CD4-positive, alpha-beta T cell treated with Interleukin-10 for 1 hour (primary cell): ENCODE results near the gene KCNMA1.

Experiments
- DNase-seq: peaks from one replicate; pipeline ENCODE4 v3.0.0-alpha.2; 2020

Gene KCNMA1

DNA sequence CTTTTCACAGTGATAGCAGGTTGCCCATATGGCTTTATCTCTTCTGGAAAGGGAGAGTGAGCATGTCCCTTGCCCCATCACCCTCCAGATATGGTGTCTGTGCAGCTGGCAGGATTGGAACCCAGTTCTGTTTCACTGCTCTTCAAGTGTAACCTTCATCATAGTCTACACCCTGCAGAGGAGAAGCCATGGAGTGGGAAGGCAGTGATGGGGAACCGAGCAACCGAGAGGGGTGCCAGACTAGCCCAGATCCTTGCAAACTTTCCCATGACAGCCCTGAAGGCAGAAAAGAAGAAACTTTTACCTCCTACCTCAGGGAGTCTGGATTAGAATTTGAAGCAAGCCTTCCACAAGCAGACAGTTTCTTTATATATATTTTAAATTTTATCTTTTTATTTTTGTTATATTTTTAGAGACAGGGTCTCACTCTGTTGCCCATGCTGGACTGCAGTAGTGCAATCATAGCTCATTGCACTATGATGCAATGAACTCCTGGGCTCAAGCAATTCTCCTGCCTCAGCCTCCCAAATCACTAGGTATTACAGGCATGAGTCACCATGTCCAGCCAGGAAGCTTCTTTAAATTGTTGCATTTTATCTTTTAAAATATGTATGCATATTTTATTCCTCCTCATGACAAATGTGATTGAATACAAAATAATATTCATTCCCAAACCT is 133.3 kb downstream of the KCNMA1 start:
- no peak for DNase-seq

DNA sequence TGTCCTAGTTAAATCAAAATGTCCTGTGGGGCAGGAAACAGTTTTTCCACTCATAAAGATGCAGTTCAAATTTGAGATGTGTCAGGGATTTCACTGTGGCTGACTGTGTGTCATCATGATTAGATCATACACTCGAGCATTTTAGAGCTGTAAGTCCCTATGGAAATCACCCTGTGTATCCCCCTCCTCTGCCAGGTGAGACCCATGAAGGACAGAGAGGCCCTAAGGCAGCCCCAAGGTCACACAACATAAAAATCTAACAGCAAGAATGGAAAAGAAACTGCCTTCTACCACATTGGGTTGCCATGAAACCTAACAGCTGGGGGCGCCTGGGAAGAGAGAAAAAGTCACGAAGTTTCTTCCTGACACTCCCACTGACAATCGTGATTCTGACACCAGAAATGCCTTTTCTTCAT is 135.8 kb downstream of the KCNMA1 start:
- DNase-seq: no peak

DNA sequence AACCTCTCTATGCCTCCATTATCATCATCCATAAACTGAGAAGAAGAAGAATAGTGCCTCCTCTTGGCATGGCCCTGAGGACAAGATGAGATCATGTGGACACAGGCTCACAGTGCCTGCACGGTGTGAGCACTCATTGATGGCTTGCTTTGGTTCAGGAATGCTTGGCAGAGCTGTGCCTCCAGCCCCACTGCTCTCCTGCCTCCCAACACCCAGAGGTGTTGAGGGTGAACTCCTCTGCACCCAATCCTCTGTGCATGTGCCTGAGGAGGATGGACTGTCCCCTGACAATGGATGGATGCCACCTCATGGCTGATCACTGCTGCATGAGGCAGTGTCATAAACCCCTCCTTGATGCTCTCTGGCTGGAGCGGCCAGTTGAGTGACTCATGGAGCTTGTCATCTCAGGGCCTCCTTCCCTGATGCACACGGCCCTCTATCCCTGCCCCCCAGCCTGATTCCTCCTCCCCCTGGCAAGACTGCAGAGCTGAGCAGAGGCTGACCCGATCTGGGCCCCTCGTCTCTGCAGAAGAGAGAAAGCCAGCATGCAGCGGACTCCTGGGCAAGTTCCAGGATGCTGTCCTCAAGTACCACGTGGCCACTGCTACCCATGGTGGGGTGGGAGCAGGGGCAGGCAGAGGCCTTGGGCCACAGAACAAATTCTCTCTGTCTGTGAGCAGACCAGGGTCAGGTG is 136.3 kb downstream of the KCNMA1 start:
- DNase-seq: no peak

DNA sequence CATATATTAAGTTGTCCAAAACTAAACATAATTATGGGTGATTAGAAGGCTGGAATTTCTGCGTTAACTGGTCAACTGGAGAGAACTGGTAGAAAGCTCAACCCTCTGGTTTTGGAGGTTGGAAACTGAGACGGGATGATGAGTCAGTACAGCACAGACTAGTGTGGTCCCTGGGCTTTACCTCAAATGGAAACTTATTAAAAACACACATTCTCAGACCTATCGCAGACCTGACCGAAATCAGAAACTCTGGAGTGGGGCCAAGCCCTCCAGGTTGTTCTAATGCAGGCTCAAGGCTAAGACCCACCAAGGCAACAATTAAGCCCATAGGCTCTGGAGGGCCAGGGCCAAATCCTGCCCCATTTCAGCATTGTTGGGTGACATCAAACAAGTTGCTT is 136.9 kb downstream of the KCNMA1 start:
- no peak for DNase-seq

DNA sequence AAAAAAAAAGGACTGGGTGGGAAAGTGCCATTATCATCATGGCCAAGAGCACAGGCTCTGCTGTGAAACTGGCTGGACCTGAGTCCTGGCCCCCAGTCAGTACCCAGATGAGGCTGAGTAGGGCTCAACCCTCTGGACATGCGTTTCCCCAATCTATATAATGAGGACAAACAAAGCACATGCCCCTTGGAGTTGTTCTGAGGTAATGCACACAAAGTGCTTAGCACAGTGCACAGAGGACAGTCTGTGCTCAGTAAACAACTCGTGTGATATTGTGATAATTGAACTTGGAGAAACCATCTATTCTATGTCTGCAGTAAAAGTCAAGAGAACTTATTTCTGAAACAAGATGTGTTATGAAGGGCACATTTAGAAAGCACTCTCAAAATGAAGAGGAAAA is 138.8 kb downstream of the KCNMA1 start:
- no peak for DNase-seq

DNA sequence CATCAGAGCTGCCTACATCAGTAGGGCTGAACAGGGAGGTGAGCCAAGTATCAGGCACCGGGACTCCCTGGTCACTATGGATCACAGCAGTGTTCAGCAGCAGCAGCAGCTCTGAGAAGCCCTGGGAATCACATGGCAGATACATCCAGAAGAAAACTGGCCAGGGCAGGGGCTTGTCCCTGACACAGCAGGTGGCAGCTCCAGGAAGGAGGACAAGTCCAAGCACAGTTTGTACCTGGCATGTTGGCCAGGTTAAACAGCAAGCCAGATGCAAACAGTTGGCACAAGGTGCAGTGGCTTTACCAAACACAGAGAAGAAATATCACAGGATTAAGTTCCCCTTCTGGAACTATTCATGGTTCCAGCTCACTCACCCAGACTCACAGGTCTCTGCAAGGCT is 139.4 kb downstream of the KCNMA1 start:
- no peak for DNase-seq

DNA sequence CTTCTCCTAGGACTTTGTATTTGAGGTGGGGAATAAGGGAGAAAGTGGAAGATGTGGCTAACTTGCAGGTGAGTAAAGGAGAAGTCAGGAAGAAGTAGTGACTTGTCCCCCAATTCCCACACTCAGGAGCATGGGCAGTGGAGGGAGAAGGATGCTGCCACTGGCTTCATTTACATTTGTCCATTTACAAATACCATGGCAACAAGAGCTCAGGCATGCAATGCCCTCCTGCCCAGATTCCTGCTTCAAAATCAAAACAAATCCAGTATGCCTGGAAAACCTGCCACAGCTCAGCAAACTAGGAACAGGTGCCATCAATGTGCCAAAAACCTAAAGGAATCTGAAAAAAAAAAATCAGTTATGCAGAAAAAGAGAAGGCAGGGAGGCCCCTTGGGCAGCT is 139.9 kb downstream of the KCNMA1 start:
- no peak for DNase-seq

DNA sequence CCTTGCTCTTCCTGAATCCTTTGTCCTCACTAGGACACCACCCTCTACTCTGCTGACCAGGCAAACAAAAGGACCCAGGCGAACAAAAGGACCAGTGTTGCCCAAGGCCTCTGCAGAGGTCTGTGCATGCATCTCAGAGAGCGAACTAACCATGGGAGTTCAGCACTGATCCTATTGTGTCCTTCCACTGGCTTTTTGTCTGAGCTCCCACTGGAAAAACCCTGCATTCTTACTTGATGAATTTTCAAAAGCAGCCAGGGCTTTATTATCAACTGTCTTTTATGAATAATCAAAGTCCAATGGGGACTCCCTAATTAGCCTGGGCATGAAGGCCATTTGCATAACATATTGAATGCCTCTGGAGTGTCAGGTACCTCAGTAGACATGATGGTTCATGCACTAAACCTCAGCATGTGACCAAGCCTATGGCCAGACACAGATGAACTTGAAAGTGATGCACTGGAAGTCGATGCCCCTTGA is 140.6 kb downstream of the KCNMA1 start:
- DNase-seq: no peak

DNA sequence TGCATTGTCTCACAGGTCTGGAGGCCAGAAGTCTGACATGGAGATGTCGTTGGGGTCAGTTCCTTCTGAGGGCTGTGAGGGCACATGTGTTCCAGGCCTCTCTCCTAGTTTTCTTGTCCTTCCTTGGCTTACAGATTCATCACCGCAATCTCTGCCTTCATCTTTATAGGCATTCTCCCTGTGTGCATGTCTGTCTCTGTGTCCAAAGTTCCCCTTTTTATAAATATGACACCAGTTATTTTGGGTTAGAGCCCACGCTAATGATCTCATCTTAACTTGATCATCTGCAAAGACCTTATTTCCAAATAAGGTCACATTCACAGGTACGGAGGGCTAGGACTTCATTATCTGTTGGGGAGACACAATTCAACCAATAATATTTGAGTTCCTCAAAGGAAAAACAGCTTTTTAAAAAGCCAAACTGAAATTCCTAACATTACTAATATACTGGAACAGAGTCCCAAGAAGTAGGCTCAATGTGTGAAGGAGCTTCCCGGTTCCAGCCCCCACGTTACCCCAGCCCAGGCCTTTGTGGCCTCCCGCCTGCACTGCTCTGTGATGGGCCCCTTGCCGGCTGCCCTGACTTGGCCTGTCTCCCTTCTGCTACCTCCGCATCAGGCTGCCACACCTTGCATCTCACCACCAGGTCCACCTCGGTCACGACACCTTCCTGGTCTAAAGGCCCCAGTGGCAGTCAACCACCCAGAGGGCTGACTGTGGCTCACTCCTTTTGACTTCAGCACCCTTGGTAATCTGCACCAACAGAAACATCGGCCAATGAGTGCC is 142.7 kb downstream of the KCNMA1 start:
- DNase-seq: no peak

DNA sequence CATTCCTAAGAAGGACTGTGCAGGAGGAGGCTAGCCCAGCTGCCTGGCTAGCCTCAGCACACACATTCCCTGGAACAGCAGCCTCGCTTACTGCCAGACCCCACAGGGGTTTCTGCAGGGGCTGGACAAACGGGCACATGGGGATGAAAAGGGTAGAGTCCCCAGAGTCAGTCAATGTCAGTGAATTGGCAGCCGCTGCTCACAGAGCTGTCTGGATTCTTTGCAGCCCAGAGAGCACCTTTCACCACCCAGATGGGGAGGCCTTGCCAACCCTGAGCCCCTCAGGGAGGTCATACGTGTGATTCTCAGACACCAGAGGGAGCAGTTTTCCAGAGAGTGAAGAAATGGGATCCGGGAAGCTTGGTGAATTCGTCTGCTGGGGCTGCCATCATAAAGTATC is 143.3 kb downstream of the KCNMA1 start:
- DNase-seq: no peak

DNA sequence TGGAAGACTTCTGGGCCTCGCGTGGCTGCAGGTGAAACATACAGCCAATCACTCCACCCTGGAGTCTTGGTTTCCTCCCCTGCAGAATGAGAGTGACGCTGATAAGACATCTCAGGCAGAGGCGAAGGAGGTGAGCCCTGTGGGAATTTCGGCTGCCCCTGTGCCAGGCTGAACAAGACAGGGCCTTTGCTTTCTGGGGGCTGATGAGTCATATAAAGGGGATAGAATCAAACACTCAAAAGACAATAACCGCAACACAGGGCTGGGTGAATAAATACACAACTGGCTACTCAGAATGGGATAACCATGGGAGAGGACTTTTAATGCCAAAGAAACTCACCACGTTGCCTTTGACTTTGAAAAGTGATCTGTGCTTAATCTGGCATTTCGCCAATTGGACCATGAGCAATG is 143.8 kb downstream of the KCNMA1 start:
- no peak for DNase-seq

DNA sequence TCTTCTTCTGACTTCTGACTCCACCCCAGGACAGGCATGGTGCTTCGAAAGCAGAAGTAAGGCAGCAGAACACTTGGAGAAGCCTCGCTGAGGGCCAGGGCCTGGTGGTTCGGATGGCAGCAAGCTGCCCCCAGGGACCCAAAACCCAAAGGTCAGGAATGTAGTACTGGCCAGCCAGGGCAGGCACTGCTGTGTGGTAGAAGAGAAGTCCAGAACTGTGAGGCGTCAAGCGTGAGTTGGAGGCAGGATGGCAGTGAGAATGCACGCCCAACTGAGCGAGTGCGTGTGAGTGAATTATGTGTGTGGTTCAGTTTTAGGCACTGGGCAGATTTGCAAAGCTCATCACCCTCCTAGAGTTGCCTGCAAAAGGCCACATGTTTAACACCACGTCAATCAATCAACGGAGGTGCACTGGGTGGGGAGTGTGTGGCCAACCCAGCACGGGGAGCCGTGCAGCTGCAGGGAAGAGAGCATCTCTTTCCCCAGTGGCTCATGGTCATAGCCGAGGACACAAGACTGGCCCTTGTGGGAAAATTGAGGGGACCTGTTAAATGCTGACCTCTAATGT is 144.3 kb downstream of the KCNMA1 start:
- DNase-seq: no peak

DNA sequence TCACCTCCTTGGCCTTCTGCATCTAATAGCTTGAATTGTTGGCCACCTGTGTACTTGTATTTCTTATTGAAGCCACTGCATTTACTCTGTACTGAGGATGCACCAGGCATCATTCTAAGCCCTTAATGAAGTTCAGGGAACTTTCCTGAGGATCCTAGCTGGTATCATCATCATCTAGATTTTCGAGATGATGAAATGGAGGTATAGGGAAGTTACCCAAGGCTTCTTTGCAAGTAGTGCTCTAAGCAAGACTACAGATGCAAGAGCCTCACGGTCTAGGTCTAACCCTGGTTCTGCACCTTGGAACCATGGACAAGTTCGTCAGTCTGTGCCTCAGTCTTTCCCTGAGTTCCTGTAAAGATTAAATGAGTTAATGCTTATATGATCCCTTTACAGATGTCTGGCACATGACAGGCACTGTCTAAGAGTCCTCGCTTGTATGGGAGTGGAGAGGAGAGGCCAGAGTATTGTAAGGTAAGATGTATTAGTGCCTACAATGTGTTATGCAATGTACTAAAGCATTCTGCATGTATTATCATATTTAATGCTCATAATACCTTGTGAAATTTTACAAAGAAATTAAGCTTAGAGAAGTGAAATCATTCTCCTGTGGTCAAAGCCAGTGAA is 145.1 kb downstream of the KCNMA1 start:
- DNase-seq: no peak

DNA sequence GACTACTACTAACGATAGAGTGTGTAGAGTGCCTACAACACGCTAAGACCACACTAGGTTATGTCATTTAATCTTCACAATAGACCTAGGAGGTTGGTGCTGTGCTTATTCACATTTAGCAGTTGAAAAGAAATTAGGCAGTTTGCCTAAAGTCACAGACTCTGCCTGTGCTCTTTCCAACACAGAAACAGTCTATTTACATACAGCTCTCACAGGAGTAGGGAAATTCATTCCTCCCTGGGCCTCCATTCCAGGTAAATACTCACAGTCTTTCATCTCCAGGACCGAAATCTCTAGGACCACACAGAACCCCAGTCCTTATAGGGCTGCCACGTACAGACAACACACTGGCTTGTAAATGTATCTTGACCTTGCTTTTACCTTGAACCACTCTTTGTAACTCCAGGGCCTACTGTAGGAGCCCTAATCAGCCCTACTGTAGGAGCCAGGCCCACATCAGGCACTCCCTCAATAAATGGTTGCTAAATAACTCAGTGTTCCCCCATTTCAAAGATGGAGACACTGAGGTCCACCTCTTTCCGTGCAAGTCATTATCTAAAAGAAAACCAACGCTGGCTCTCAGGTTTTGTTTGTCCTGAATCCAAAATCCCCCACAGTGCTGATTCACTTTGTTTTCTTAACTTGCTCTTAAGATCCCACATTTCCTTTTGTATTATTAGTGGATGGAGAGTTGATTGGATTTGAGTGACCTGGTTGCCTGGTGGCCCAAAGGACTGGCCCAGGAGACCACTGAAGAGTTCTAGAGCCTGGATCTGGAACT is 146.9 kb downstream of the KCNMA1 start:
- DNase-seq: no peak

DNA sequence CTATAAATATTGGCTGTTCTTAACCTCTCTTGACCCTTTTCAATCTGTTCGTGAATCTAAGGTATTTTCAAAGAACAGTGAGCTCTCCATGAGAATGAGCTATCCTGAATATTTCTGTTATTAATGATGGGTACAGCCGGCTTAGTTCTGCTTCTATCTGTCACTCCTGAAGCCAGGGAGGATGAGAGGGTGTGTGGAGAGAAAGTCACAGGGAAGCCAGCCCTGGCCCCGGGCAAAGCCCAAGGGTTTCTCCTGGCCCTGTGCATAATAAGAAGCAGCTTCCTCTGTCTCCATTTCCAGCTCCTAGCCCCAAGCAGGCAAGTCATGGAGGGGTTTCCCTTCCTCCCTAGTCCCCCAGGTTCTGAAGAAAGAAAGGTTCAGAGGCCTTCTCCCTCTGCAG is 151.1 kb downstream of the KCNMA1 start:
- no peak for DNase-seq

DNA sequence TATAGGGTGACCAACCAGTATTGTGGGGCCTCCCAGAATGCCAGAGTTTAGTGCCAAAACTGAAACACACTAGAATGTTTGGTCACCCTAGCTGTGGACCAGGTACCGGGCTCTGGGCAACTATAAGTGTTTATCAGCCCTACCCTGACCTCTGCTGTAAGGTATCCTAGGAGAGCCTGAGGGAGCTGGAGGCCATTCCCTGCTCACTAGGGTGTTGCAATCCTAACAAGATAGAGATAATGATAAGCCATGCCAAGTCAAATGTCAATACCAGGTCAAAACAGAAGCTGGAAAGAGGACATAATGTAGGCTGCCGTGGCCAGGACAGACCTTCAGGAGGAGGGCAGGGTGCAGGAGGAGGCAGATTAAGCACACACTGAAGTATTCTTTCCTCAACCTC is 151.8 kb downstream of the KCNMA1 start:
- no peak for DNase-seq

DNA sequence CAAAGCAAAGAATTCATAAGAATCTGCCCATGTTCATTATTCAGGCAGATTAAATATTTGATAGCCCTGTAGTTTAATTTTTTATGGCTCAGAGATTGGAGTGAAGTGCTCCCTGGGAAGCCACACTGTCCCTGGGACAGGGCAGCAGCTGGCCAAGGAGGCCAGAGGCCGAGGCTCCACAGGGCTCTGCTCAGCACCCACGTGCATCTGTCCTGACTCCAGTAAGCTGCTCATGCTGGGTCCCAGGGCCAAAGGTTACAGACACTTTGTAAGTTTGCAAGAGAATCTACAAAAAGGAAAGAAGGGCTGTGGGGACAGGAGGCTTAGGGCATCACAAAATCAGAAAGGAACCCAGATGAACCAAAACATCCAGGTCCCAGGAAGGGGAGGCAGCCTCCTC is 155.5 kb downstream of the KCNMA1 start:
- no peak for DNase-seq

DNA sequence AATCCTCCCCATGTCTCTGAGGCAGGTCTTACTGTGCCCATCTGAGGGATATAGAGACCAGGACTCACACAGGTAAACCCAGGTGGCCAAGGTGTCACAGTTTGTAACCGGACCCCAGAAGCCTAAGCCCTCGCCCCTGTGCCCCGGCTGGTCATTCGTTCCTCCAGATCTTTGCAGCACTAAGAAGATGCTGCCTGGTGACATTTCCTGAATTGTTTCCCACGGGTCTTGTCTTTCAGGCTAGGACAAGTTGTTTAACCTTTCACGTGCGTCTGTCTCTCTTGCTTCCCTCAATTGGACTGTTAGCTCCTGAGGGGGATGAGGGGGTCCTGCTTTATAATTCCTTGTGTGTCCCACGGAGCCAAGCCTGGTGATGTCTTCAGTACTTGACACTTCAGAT is 158.0 kb downstream of the KCNMA1 start:
- no peak for DNase-seq

DNA sequence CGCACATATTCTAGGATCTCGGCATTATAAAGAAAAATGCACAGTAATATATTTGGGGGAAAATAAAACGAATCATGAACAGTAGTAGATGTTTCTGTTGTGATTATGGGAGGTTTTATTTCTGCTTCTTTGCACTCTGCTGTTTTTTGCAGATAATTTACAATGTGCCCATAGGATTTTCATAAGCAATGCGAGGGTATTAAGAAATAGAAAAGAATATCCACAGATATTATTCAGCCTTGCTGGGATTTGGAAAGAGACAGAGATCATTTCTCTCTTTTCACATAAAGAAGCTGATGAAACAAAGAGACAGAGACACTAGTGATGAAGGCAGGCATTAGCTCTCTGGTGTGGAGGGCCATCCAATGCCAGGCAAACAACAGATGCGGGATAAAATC is 158.6 kb downstream of the KCNMA1 start:
- DNase-seq: no peak

DNA sequence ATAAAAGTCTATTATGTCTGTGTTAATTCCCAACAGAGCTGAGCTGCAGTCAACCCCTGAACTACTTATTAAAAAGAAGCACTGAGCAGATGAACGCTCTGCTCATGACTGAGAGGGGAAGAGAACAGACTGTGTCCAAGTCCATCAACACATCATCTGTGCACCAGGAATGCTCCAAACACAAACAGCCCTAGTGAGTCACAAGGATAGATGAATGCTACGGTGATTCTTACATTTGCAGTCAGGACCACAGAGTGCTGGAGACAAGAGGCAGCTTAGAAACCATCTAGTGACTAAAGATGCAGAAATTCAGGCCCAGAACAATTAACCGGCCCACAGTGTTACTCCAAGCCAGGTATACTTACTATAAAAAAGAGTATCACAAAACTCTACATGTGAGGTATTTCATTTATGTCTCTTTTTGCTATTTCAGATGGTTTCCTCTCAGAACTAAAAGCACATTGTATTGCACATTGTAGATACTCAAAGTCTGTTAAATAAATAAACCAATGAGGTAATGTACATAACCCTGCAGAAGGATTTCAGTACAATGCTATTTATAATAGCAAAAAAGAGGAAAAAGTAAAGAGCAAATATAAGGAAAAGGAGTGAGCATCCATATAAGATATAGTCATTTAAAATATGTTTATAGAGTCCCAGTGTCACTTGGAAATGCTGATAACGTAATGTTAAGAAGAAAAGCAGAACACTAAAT is 159.2 kb downstream of the KCNMA1 start:
- DNase-seq: no peak

DNA sequence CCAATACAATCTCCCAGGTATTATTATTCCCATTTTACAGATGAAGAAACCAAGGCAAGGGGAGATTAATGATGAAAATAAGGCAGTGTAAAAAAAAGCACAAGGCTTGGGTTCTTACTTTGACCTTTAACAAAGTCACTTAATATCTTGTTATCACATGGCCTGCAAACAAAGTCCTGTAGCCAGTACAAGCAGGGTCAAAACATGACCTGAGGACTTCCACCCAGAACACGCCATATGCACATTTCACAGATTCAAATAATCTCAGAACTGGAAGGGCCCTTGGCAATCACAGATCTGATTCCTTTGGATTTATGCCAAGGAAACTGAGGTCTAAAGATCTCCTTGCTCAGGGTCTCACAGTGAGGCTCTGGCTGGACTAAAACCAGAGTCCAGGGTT is 162.1 kb downstream of the KCNMA1 start:
- no peak for DNase-seq

DNA sequence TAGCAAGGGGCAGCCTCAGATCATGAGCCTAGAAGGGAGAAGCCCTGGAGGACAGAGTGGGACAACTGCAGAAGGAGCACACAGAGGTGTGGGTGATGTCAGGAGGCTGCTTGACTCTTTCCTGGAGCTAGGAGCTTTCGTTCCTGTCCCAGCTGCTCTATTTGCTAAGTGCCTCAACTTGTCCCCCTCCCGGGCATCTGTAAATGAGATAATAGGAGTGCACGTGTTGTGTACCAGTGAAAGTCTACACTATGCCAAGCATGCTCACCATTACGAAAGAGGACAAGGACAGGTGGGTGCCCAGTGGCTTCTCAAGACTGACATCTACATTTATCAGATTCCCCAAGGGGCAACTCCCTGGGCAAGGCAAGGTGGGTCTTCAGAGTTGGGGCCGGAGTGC is 162.7 kb downstream of the KCNMA1 start:
- no peak for DNase-seq
